GM18511 (cell line): ENCODE measurements around the gene MRAS.
"Not testable (repeated sequence)": the region's sequence is repeated elsewhere in the genome, so short reads cannot be mapped to it uniquely, and the experiment has no call there.

ENCODE experiments used
- ATAC-seq: cut with Tn5 transposase; IDR thresholded peaks from one replicate; pipeline ENCODE4 v1.9.1; 2021; ENCODE audit warnings: mild to moderate bottlenecking, moderate library complexity; ENCODE audit not compliant: unreplicated experiment

The MRAS gene

GRCh38 chr3:138442433-138442832 is 94.1 kb downstream of the MRAS start:
- no peak for ATAC-seq

DNA sequence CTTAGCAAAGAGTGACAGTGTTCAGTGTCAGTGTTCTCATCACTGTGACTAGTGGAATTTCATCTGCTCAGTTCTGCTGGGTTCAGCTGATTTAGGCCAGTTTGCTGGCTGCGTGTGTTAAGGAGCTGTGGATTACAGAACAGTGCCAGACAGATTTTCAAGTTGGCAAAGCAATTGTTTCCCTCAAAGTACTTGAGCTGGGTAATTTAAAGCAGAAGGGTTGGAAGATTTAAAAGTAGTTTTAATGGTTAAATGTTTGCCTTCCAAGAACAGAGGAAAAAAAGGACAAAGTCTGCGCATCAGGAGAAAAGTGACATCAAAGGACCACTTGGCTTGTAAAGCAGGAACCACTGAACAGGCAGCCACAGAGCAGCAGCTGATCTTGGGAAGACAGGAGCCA is 94.7 kb downstream of the MRAS start:
- no peak for ATAC-seq

- ATAC-seq, result no peak
Measured at GRCh38 chr3:138443521-138444503, 95.4 kb downstream of the MRAS start.

DNA sequence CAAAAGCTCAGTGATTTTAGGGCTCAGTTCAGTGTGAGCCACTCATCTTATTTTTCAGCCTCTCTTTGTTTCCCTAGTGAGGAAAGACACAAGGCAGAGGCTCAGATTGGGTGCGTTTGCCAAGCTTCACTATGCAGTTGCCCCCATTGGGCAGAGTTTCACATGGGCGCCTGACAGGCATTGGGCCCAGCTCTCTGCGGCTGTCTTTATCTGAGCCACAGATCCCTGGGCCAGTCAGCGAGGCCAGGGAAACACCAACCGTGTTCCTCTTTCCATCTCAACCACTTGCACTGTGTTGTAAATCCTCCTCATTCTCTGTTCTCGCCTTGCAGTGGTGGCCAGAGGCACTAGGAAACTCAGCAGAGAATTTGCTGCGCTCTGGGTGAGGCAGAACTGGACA is 96.9 kb downstream of the MRAS start:
- ATAC-seq, result no peak

DNA sequence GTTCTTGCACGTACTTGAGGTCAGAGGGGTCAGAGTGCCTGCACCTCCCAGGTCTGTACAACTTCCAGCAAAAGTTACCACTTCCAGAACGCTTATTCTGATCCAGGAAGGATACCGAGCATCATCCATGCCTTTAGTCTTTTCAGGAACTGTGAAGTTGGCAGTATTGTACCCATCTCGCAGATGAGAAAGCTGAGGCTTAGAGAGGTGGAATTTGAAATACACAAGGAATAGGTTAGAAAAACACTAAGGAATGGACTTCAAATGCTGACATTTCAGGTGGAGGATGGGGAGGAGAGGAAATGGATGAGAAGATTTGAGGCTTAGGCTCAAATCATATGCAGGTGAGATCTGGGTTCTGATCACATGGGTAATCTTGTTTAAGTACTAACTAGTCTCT is 97.3 kb downstream of the MRAS start:
- ATAC-seq, result no peak

- ATAC-seq, result no peak
Measured at GRCh38 chr3:138448631-138449030, 100.3 kb downstream of the MRAS start.

- no peak for ATAC-seq
Measured at GRCh38 chr3:138449490-138449889, 101.1 kb downstream of the MRAS start.

- no peak for ATAC-seq
Measured at GRCh38 chr3:138450181-138450580, 101.8 kb downstream of the MRAS start.

- ATAC-seq, result no peak
Measured at GRCh38 chr3:138450704-138451424, 102.5 kb downstream of the MRAS start.

DNA sequence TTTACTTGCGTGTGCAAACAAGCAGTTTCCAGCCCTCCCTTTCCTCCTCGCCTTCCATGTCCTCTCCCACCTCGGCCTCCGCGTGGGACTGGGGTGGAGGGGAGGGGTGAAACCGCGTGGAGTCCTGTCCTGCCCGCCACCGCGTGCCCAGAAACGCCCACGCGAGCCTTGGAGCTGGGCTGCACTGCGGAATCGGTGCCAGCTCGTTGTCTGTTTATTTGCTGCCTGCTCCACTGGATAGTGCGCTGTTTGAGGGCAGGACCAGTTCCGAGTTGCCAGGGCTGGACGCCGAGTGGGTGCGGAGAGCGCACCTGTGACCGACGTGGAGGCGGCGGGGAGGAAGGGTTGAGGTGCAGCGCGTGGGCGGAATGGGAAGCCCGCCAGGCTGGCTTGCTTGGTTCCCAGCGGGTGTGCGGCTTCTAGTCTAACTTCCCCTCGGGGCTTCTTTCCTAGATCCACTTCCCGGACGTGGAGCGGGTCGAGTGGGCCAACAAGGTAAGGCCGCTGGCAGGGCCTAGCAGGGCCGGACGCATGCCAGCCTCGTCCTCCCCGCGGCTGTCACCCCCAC is 103.3 kb downstream of the MRAS start:
- no peak for ATAC-seq

DNA sequence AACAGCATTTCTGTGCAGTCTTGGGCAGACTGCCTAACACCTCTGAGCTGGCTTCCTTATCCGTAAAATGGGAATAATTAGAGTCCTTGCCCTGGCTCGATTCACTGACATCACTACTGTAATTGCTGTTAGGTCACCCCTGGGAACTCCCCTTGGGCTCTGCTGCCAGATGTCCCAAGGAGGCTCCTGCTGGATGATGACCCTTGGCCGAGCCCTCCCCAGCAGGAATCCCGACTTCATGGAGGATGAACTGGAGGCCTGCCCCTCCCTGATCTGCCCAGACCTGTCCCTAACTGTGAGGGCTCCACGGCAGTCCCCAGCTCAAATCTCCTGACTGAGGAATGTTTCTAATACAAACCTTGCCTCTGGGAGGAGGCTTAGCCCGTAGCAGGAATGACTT is 104.1 kb downstream of the MRAS start:
- ATAC-seq, result no peak

- not testable (repeated sequence) for ATAC-seq
Measured at GRCh38 chr3:138453940-138454339, 105.6 kb downstream of the MRAS start.
